Measurements from ENCODE around the gene PAGE2B.
"Not testable (repeated sequence)": the region's sequence is repeated elsewhere in the genome, so short reads cannot be mapped to it uniquely, and the experiment has no call there.

PAGE2B gene

DNA sequence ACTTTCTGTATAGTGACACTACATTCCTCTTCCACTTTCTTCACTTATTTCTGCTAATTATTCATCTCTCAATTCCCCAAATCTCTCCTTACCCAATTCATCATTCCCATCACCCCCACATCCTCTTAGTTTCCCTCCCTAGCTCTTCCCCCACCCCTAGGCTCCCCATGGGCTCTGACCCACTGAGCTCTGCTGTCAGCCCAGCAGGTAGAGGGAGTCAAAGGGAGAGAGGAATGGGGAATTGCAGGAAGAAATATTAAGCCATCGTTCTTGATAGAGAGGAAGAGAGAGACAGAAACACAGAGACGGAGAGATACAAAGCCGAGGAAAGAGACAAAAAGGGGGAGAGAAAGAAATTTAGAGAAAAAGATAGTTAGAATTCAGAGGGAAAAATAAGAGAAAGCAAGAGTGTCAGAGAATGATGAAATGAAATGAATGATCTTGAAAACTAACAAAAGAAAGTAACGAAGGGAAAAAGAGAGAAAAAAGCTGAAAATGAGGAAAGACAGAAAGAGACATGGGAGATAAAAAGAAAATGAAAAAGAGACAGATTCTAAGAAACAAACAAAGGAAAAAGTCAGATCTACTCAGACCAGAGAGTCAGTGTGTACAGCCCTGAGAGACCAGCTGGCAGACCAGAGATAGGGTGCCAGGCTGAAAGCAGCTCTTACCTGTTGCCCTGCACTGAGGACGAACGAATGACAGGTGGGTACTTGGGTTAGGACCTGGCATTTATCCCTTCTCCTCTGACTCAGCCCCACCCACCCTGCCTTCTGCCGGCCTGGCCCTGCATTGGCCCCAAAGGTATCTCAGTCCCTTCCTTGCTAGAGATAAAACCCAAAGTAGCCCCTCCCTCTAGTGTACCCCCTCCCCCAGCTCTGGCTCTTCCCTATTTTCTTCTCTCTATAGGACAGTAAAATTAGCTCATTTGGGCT, 44.3 kb upstream of the PAGE2B start, which contains the start of gene ALAS2:
Gene ALAS2, minus strand, starts transcription at position 707 of the 935 bp plus-strand sequence. CDS start 4,977 bp downstream, outside the sequence.
- DNase-seq (ENCODE audit: low read depth in 2 of 2) = no peak
- no peak within 1 kb of the TSS for H3K4me3 ChIP-seq (replicated peaks in 1 of 2; ENCODE audit: low read depth in 2 of 2, low read length in 2 of 2)
- TF ChIP-seq, protein P1, sequence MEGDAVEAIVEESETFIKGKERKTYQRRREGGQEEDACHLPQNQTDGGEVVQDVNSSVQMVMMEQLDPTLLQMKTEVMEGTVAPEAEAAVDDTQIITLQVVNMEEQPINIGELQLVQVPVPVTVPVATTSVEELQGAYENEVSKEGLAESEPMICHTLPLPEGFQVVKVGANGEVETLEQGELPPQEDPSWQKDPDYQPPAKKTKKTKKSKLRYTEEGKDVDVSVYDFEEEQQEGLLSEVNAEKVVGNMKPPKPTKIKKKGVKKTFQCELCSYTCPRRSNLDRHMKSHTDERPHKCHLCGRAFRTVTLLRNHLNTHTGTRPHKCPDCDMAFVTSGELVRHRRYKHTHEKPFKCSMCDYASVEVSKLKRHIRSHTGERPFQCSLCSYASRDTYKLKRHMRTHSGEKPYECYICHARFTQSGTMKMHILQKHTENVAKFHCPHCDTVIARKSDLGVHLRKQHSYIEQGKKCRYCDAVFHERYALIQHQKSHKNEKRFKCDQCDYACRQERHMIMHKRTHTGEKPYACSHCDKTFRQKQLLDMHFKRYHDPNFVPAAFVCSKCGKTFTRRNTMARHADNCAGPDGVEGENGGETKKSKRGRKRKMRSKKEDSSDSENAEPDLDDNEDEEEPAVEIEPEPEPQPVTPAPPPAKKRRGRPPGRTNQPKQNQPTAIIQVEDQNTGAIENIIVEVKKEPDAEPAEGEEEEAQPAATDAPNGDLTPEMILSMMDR (IDR thresholded peaks at IDR 0.05; ENCODE audit: low read depth, low read length) = no peak

DNA sequence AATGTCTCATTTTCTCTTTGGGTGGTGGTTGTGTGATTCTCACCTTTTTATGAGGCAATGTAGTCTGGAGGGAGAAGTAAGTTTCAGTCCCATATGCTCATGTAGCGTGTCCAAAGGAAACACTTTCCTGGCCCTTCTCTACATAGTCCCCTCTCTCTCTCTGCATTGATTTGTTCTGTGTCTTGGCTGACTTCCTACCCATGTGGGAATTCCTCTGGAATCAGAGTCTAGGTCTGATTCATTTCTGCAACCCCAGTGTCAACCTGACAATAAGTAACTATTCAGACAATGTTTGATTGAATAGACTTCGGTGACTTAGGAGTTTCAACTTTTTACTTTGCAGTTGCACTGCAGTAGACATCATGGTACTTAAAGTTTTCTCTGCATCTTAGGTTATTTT, 41.4 kb upstream of the PAGE2B start:
- DNase-seq (ENCODE audit: low read depth in 2 of 2) = no peak
- H3K4me3 ChIP-seq (replicated peaks in 1 of 2; ENCODE audit: low read depth in 2 of 2, low read length in 2 of 2) = no peak overlapping the region
- TF ChIP-seq, protein P1 (IDR thresholded peaks at IDR 0.05; ENCODE audit: low read depth, low read length) = no peak

DNA sequence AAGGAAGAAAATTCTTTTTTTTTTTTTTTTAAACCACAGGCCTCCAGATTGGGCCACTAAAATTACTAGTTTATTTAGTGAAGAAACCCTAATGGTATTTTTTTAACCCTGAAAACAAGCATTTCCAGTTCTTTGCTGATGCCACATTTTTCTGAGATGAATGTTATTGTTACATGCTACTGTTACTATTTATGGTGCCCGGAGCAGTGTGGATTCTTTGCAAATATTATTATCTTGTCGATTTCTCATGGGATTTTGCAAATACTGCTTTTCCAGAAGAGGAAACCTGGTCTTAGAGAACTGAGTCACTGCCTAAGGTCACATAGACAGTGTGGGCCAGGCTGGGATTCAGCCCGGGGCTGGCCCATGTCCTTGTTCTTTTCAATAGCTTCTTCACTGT, 35.4 kb upstream of the PAGE2B start:
- DNase-seq (ENCODE audit: low read depth in 2 of 2) = peak in 1 of 2 donors; percentile 49

DNA sequence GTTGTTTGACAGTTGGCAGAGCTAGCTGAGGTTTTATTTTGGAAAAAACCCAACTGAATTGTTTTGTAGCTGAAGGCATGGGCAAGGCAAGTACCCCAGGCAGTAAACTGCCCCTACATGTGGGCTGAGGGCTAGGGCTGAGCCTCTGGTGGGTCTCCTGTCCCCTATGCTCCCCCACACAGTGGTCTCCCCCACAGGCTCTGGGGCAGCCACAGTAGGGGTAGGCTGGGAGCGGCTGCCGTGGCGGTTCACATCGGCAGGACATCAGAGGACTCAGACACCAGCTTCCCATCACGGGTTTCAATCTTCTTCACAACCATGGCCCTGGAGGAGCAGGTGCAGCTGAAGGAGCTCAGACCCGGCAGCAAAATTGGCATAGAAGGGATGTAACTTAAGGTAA, 33.3 kb upstream of the PAGE2B start:
- H3K4me3 ChIP-seq (replicated peaks in 1 of 2; ENCODE audit: low read depth in 2 of 2, low read length in 2 of 2) = no peak overlapping the region
- TF ChIP-seq, protein P1 (IDR thresholded peaks at IDR 0.05; ENCODE audit: low read depth, low read length) = no peak
- no peak for DNase-seq (ENCODE audit: low read depth in 2 of 2)

More for the DNA sequence above, 35.4 kb upstream of the PAGE2B start:
- H3K4me3 ChIP-seq (replicated peaks in 1 of 2; ENCODE audit: low read depth in 2 of 2, low read length in 2 of 2) = no peak overlapping the region
- TF ChIP-seq, protein P1 (IDR thresholded peaks at IDR 0.05; ENCODE audit: low read depth, low read length) = no peak

DNA sequence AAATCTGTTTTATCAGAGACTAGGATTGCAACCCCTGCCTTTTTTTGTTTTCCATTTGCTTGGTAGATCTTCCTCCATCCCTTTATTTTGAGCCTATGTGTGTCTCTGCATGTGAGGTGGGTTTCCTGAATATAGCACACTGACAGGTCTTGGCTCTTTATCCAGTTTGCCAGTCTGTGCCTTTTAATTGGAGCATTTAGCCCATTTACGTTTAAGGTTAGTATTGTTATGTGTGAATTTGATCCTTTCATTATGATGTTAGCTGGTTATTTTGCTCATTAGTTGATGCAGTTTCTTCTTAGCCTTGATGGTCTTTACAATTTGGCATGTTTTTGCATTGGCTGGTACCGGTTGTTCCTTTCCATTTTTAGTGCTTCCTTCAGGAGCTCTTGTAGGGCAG, 24.2 kb upstream of the PAGE2B start:
- H3K4me3 ChIP-seq (replicated peaks in 1 of 2; ENCODE audit: low read depth in 2 of 2, low read length in 2 of 2); DNase-seq (ENCODE audit: low read depth in 2 of 2): not testable (repeated sequence)

DNA sequence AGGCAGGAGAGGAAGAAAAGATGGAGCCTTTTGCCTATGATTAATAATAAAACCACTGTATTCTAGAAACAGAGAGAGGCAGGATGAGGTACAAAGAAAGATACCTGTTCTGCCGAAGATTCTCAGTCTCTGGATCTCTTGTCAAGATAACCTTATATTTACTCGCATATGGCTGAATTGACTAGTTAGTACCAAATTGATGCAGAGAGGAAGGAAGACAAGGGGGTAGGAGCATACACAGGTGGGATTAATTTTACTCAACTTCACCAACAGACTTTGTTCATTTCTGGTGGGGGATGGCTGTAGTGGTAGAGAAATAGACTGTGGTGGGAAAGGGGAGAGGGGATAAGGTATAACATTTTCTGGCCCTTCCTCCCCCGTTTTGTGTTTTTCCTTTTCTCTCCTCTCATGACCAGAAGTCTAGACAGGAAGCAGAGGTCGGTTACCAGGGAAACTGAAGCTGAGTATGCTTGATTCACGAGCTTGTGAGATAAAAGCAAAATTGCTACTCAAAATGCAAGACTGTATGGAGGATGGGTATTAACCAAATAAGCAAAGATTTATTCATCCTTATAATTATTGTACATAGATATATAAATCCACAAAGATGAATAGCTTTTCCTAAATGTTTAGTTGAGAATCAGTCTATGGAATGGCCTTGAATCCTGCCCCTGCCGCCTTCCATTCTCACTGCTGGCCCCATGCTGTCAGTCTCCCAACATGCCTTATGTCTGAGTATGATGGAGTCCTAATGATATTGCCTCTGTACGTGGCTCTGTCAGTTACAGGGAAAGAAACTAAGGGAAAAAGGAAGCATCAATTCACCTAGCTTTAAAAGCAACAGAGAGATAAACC, 17.8 kb upstream of the PAGE2B start:
- H3K4me3 ChIP-seq (replicated peaks in 1 of 2; ENCODE audit: low read depth in 2 of 2, low read length in 2 of 2) = no peak overlapping the region
- peak; percentile 66 to 71 for DNase-seq (ENCODE audit: low read depth in 2 of 2)
- TF ChIP-seq, protein P1 (IDR thresholded peaks at IDR 0.05; ENCODE audit: low read depth, low read length) = no peak
